Fibroblast of skin of left biceps (primary cell): ENCODE measurements around the gene EHMT1.

Source experiments
- DNase-seq, 2 experiments: peaks; one replicate each; pipeline ENCODE4 v3.0.0-alpha.2; 2013; ENCODE audit warnings: low read depth in 2 of 2

EHMT1 gene

GRCh38 chr9:137741330-137741729 lies 122.5 kb downstream of the EHMT1 start:
- DNase-seq: no peak

- no peak for DNase-seq
Observed at GRCh38 chr9:137742698-137743097, 123.9 kb downstream of the EHMT1 start.

GRCh38 chr9:137743695-137744094 lies 124.9 kb downstream of the EHMT1 start:
- DNase-seq: no peak

GRCh38 chr9:137744632-137745183 lies 125.9 kb downstream of the EHMT1 start:
- DNase-seq: no peak

- DNase-seq: no peak
Observed at GRCh38 chr9:137745541-137745991, 126.8 kb downstream of the EHMT1 start.

- no peak for DNase-seq
Observed at GRCh38 chr9:137748311-137748710, 129.5 kb downstream of the EHMT1 start.

GRCh38 chr9:137748741-137749140 lies 129.9 kb downstream of the EHMT1 start:
- DNase-seq: no peak

GRCh38 chr9:137749511-137749910 lies 130.7 kb downstream of the EHMT1 start:
- DNase-seq: no peak

GRCh38 chr9:137750007-137750406 lies 131.2 kb downstream of the EHMT1 start:
- no peak for DNase-seq

GRCh38 chr9:137750566-137750965 lies 131.8 kb downstream of the EHMT1 start:
- DNase-seq: no peak

- DNase-seq: no peak
Observed at GRCh38 chr9:137751616-137752015, 132.8 kb downstream of the EHMT1 start.

GRCh38 chr9:137752426-137752825 lies 133.6 kb downstream of the EHMT1 start:
- DNase-seq: no peak

- no peak for DNase-seq
Observed at GRCh38 chr9:137753192-137753765, 134.5 kb downstream of the EHMT1 start.

- no peak for DNase-seq
Observed at GRCh38 chr9:137755261-137755927, 136.6 kb downstream of the EHMT1 start.

- DNase-seq: no peak
Observed at GRCh38 chr9:137756045-137756744, 137.4 kb downstream of the EHMT1 start.

GRCh38 chr9:137757139-137757538 lies 138.3 kb downstream of the EHMT1 start:
- no peak for DNase-seq

GRCh38 chr9:137757613-137758029 lies 138.8 kb downstream of the EHMT1 start:
- peak; percentile 24 to 25 for DNase-seq

GRCh38 chr9:137758067-137758466 lies 139.3 kb downstream of the EHMT1 start:
- DNase-seq: no peak

GRCh38 chr9:137759117-137759516 lies 140.3 kb downstream of the EHMT1 start:
- DNase-seq: no peak

- no peak for DNase-seq
Observed at GRCh38 chr9:137759649-137760321, 141.0 kb downstream of the EHMT1 start.

- no peak for DNase-seq
Observed at GRCh38 chr9:137760426-137760825, 141.6 kb downstream of the EHMT1 start.

- no peak for DNase-seq
Observed at GRCh38 chr9:137761032-137761431, 142.2 kb downstream of the EHMT1 start.
